Pons (tissue), 1 donor: ENCODE results near the gene DHCR24.

Experiments used
- DNase-seq: peaks from one replicate; pipeline ENCODE4 v3.0.0-alpha.2; 2016; ENCODE audit warnings: low spot score

DHCR24 gene

DNA sequence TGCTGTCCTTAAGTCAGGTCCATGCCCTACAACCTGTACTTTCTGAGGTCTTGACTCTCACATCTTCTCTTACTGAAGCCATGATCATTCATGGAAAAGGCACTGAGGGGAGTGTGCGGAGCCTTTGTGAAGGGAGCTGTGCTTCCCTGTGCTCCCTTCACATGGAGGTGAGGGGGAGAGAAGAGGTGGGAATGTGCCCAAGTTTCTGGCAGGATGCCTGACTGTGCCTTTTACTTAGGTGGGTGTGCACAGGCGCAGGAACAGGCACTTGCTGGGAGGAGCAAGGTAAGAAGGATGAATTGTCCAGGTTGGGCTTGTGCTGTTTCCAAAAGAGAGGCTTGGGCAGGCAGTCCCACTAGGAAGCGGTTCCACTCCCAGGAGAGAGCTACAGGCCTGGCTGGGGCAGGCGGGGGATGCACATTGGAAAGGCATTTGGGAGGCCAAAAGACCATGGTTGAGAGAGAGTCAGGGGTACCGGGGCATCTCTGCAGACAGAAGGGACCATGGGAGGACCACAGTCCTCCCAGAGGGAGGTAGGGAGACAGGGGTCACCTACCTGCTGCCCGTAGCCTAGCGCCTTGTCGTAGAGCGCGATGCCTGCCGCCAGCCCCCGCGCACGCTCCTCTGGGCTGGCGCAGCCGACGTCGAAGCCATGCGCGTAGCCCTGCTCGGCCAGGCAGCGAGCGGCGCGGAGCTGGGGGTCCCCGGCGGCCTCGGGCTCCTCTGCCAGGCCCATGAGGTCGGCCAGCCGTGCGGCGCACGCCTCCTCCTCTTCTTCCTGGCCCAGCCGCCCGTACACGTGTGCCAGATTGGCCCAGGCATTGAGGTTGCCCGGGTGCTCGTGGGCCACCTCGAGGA, 86.7 kb downstream of the DHCR24 start:
- no peak for DNase-seq
